Stomach (tissue), 4 donors: ENCODE data around the gene TBXAS1.

Experiments used
- EP300 ChIP-seq: sonication (generic); formaldehyde crosslinking; IDR thresholded peaks from one replicate; pipeline ENCODE4 v1.6.1; 2017; ENCODE audit warnings: antibody characterized with exemption
- TF ChIP-seq, protein P1 (sequence below), 7 experiments: fragments of 450-650 bp in 4 of 7; fragments of 200-600 bp in 3 of 7; sonication (generic) in 3 of 7; IDR thresholded peaks; one replicate each; pipeline ENCODE4 v1.5.1; 2016 to 2019; ENCODE audit warnings: antibody characterized with exemption in 7 of 7, control low read depth in 2 of 7, mild to moderate bottlenecking in 1 of 7

DNA sequence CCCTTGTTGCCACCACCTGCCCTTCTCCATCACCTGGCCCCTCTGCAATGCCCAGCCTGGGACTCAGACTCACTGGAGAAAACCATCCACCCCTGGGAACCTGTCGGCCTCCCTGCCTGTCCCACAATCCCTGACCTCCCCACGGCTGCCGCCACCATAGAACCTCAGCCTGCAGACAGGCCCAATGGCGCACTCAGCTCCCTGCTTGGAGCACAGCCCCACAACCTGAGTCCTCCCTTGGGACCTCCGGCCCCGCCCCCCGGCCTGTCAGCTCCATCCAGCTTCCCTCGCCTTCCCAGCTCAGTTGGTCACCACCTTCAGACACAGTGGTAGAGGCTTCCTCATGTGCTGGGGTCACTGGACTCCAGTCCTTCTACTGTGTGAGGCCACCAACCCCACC is 192.5 kb downstream of the TBXAS1 start:
- no peak for TF ChIP-seq EP300
- TF ChIP-seq, protein P1, sequence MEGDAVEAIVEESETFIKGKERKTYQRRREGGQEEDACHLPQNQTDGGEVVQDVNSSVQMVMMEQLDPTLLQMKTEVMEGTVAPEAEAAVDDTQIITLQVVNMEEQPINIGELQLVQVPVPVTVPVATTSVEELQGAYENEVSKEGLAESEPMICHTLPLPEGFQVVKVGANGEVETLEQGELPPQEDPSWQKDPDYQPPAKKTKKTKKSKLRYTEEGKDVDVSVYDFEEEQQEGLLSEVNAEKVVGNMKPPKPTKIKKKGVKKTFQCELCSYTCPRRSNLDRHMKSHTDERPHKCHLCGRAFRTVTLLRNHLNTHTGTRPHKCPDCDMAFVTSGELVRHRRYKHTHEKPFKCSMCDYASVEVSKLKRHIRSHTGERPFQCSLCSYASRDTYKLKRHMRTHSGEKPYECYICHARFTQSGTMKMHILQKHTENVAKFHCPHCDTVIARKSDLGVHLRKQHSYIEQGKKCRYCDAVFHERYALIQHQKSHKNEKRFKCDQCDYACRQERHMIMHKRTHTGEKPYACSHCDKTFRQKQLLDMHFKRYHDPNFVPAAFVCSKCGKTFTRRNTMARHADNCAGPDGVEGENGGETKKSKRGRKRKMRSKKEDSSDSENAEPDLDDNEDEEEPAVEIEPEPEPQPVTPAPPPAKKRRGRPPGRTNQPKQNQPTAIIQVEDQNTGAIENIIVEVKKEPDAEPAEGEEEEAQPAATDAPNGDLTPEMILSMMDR (IDR thresholded peaks at IDR 0.05) = no peak
